ENCODE data around the gene PRTG.
"Not testable (repeated sequence)": the region's sequence is repeated elsewhere in the genome, so short reads cannot be mapped to it uniquely, and the experiment has no call there.

PRTG gene

DNA sequence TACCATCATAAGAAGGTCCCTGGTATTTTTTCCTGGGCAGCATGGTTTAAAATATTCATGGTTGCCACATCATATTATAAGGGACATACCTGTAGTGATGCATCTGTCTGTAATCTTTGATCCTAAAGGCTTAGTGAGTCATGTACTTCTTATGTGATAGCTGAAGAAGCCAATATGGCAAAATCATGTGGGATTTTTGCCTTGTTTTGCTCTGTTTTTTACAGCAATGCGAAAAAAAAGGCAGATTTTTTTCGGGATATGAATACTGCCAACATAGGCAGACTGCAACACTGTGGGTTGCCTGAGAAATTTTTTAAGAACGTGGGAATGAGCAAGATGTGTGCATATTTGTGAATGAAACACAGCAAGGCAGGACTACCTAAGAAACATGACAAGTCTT is 143.5 kb downstream of the PRTG start:
- TF ChIP-seq, protein P1, sequence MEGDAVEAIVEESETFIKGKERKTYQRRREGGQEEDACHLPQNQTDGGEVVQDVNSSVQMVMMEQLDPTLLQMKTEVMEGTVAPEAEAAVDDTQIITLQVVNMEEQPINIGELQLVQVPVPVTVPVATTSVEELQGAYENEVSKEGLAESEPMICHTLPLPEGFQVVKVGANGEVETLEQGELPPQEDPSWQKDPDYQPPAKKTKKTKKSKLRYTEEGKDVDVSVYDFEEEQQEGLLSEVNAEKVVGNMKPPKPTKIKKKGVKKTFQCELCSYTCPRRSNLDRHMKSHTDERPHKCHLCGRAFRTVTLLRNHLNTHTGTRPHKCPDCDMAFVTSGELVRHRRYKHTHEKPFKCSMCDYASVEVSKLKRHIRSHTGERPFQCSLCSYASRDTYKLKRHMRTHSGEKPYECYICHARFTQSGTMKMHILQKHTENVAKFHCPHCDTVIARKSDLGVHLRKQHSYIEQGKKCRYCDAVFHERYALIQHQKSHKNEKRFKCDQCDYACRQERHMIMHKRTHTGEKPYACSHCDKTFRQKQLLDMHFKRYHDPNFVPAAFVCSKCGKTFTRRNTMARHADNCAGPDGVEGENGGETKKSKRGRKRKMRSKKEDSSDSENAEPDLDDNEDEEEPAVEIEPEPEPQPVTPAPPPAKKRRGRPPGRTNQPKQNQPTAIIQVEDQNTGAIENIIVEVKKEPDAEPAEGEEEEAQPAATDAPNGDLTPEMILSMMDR (IDR thresholded peaks at IDR 0.05; ENCODE audit: low read depth, low read length, missing control alignments) = no peak
- H3K4me3 ChIP-seq (ENCODE audit: low read depth, low read length) = no peak overlapping the region
- no peak for DNase-seq (ENCODE audit: low read depth)

DNA sequence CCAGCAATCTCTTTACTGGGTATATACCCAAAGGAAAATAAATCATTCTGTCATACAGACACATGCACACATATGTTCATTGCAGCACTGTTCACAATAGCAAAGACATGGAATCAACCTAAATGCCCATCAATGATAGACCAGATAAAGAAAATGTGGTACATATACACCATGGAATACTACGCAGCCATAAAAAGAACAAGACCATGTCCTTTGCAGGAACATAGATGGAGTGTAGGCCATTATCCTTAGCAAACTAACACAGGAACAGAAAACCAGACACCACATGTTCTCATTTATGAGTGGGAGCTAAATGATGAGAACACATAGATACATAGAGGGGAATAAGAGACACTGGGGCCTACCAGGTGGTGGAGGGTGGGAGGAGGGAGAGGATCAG is 149.9 kb downstream of the PRTG start:
- not testable (repeated sequence) for DNase-seq (ENCODE audit: low read depth); H3K4me3 ChIP-seq (ENCODE audit: low read depth, low read length)

DNA sequence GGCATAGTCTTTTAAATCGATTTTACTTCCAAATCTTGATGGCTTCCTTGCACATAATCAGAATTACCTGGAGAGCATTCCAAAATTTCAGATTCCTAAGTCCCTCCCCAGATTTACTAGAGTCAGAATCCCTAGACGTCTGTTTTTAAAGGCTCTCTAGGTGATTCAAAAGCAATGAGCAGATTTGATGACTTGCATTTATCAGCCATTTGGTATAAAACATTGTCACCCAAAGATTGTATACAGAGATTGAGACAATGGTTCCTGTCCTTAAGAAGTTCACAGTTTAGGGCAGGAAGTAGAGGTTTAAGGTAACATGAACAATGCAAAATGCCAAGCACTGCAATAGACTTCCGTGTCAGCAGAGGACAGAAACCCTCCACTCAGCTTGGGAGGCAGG is 152.2 kb downstream of the PRTG start:
- DNase-seq (ENCODE audit: low read depth) = no peak
- TF ChIP-seq, protein P1 (IDR thresholded peaks at IDR 0.05; ENCODE audit: low read depth, low read length, missing control alignments) = no peak
- no peak overlapping the region for H3K4me3 ChIP-seq (ENCODE audit: low read depth, low read length)

DNA sequence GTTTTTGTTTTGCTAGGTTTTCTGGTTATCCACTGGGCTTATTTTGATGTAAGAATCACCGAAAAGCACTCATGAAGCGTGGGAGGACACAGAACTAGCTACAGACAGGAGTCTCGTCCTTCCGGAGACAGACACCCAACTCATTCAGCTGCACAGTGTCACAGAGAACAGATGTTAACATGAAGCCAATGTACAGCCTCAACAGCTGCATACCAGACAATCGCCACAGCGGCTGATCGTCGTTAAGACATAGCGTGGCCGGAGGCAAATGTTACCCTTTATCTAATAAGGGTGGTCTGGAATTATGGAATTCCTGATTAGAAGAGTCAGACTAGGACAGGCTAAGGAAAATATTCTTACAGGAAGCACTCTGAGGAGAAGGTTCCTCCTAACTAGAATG is 153.7 kb downstream of the PRTG start:
- no peak for DNase-seq (ENCODE audit: low read depth)
- TF ChIP-seq, protein P1 (IDR thresholded peaks at IDR 0.05; ENCODE audit: low read depth, low read length, missing control alignments) = no peak
- no peak overlapping the region for H3K4me3 ChIP-seq (ENCODE audit: low read depth, low read length)

DNA sequence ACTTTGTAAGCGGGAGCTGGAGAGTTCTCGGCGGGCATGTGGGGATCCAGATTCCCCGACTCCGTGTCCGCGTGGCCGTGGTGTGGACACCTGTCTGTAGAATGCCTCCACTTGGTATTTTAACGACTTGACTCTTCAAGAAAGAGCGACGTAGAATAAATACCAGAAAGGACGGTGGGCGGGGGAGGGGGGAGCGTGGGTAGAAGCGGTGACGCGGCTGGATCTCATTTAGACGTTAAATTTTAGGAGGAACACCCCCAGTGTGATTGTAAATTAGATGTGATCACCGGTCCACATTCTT is 154.2 kb downstream of the PRTG start:
- H3K4me3 ChIP-seq (ENCODE audit: low read depth, low read length) = no peak overlapping the region
- no peak for DNase-seq (ENCODE audit: low read depth)
- TF ChIP-seq, protein P1 (IDR thresholded peaks at IDR 0.05; ENCODE audit: low read depth, low read length, missing control alignments) = no peak

DNA sequence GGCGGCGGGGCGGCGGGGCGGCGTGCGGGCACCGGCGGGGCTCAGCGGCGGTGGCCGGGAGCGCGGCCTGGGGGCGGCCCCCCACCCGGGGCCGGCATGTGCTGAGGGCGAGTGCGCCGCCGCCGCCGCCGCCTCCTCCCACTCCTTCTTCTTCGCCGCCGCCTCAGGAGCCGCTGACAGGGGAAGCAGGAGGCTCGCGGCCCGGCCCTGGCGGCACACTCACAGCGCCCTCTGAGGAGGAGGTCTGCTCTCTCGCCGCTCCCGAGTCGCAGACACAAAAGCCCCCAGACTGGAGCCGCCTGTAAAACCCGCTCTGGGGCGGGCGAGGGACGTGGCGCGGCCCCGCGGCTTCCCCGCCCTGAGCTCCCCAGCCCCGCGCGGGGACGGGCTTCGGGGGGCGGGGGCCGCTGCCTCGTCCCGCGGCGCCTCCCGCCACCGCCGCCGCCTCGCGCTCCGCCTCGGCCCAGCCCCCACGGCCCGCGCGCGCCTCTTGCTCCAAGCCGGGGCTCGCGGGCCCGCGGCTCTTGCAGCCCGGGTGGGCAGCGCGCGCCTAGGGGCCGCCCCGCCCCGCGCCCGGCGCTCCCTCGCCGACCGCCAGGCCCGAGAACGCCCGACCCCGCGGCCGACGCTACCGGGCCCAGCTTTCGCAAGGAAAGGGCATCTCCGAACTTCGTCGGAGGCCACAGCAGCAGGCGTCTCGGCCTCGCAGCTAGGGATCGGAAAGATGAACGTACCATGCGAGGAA is 154.7 kb downstream of the PRTG start, which contains the start of gene PYGO1:
PYGO1 (minus strand) TSS at position 276 of the 745 bp plus-strand sequence. CDS start 462 bp downstream, outside the sequence.
- TF ChIP-seq, protein P1 (IDR thresholded peaks at IDR 0.05; ENCODE audit: low read depth, low read length, missing control alignments) = no peak
- H3K4me3 ChIP-seq (ENCODE audit: low read depth, low read length) = peak within 1 kb of the TSS; percentile 45
- DNase-seq (ENCODE audit: low read depth) = no peak

DNA sequence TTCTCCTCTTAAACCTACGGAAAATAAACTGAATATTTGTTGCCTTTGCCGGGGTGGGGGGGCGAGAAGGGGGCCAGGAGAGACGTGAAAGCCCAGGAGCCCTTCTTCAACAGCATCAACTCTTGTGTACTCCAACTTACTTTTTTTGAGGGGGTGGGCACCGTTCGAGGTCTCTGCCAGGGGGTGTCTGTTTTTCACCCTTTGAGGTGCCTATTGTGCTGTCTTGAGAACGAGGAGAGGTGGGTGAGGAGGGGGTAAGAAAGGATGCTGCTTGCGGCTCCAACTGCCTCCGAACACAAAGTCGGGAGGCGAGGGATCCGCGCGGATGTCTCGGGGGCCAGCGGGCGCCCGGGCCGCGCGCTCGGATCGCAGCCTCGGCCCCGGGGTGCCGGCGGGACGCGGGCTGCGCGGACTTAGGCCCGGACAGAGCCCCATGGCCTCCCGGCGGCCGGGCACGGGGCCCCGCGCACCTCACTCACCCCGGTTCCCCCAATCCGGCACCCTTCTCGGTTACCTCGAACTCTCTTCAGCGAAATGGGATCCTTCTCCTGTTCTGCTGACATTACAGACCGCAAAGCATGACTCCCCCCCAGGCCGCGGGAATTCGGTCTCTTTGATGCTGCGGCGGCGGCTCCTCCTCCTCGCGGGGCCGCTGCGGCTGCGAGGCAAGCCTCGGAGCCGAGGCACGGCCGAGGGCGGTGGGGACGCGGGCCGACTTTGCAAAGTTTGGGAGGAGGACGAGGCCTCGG is 155.5 kb downstream of the PRTG start:
- peak overlapping the region; percentile 45 for H3K4me3 ChIP-seq (ENCODE audit: low read depth, low read length)
- no peak for DNase-seq (ENCODE audit: low read depth)
- TF ChIP-seq, protein P1 (IDR thresholded peaks at IDR 0.05; ENCODE audit: low read depth, low read length, missing control alignments) = no peak
